ENCODE data around the gene KMT2E. TPM values are rescaled to one million over a fixed set of nuclear protein-coding genes. Genes with fewer than 3 reads are reported as not detected.
A peak's percentile ranks its signal among the peaks of the same experiment; 100 is the strongest.
"Not testable (repeated sequence)": the region's sequence is repeated elsewhere in the genome, so short reads cannot be mapped to it uniquely, and the experiment has no call there.

Gene KMT2E
- total and polyA plus RNA-seq, 4 donors = 20.3 to 277 (median 62.8) TPM

GRCh38 chr7:104986628-104987259 lies 27.3 kb upstream of the KMT2E start:
- H3K4me3 ChIP-seq = no peak overlapping the region
- H3K36me3 ChIP-seq (ENCODE audit: control insufficient read depth in 4 of 4, insufficient read depth in 4 of 4, low read length in 4 of 4) = peaks cover 0 to 5% (median 1%) of the 10 kb centered on the region in 4 donors
- H3K9ac ChIP-seq (ENCODE audit: insufficient read depth in 1 of 2, low read length in 2 of 2) = no peak overlapping the region
- no peaks in the 10 kb centered on the region for H3K27me3 ChIP-seq (ENCODE audit: control insufficient read depth in 3 of 3, insufficient read depth in 3 of 3, low read length in 2 of 3)
- H3K27ac ChIP-seq (ENCODE audit: low read depth in 1 of 2, low read length in 1 of 2) = peak overlapping the region in 1 of 2 donors; percentile 57
- DNase-seq = no peak
- WGBS, 2 donors = 69 to 76% methylated on average over 6 of the region's 6 CpGs
- H3K9me3 ChIP-seq (ENCODE audit: control insufficient read depth in 4 of 4, insufficient read depth in 3 of 4, low read length in 3 of 4) = no peaks in the 10 kb centered on the region
- TF ChIP-seq, protein P1, sequence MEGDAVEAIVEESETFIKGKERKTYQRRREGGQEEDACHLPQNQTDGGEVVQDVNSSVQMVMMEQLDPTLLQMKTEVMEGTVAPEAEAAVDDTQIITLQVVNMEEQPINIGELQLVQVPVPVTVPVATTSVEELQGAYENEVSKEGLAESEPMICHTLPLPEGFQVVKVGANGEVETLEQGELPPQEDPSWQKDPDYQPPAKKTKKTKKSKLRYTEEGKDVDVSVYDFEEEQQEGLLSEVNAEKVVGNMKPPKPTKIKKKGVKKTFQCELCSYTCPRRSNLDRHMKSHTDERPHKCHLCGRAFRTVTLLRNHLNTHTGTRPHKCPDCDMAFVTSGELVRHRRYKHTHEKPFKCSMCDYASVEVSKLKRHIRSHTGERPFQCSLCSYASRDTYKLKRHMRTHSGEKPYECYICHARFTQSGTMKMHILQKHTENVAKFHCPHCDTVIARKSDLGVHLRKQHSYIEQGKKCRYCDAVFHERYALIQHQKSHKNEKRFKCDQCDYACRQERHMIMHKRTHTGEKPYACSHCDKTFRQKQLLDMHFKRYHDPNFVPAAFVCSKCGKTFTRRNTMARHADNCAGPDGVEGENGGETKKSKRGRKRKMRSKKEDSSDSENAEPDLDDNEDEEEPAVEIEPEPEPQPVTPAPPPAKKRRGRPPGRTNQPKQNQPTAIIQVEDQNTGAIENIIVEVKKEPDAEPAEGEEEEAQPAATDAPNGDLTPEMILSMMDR (IDR thresholded peaks at IDR 0.05; ENCODE audit: control extremely low read depth, extremely low read depth) = no peak
- ATAC-seq (ENCODE audit: insufficient read depth, low FRiP score) = no peak
- peaks cover 6 to 27% (median 14%) of the 10 kb centered on the region in 5 donors for H3K4me1 ChIP-seq (ENCODE audit: control insufficient read depth in 5 of 5, insufficient read depth in 5 of 5, low read length in 5 of 5)

DNA sequence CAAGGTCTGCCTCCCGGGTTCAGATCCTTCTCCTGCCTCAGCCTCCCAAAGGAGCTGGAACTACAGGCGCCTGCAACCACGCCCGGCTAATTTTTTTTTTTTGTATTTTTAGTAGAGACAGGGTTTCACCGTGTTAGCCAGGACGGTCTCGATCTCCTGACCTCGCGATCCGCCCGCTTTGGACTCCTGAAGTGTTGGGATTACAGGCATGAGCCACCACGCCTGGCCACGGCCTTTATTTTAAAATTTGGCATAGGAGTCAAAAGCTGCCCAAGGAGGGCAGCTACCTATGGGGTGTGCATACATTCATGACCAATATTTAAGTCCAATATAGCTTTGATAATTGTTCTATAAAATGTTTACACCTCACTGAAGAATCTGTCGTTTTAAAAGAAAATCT lies 26.6 kb upstream of the KMT2E start:
- peak overlapping the region in 1 of 2 donors; percentile 45 for H3K27ac ChIP-seq (ENCODE audit: low read depth in 1 of 2, low read length in 1 of 2)
- H3K36me3 ChIP-seq (ENCODE audit: control insufficient read depth in 4 of 4, insufficient read depth in 4 of 4, low read length in 4 of 4); H3K9ac ChIP-seq (ENCODE audit: insufficient read depth in 1 of 2, low read length in 2 of 2); ATAC-seq (ENCODE audit: insufficient read depth, low FRiP score); H3K4me3 ChIP-seq; H3K27me3 ChIP-seq (ENCODE audit: control insufficient read depth in 3 of 3, insufficient read depth in 3 of 3, low read length in 2 of 3); DNase-seq; H3K9me3 ChIP-seq (ENCODE audit: control insufficient read depth in 4 of 4, insufficient read depth in 3 of 4, low read length in 3 of 4): not testable (repeated sequence)
- 89 to 91% methylated on average over 14 of the region's 14 CpGs for WGBS, 2 donors
- peaks cover 6 to 27% (median 14%) of the 10 kb centered on the region in 5 donors for H3K4me1 ChIP-seq (ENCODE audit: control insufficient read depth in 5 of 5, insufficient read depth in 5 of 5, low read length in 5 of 5)

- WGBS, 2 donors = 96% methylated on average over 7 of the region's 7 CpGs
- no peak overlapping the region for H3K27ac ChIP-seq (ENCODE audit: low read depth in 1 of 2, low read length in 1 of 2)
Measured at GRCh38 chr7:104990983-104991382, 23.0 kb upstream of the KMT2E start.

GRCh38 chr7:104992306-104992705 lies 21.7 kb upstream of the KMT2E start:
- H3K9ac ChIP-seq (ENCODE audit: insufficient read depth in 1 of 2, low read length in 2 of 2) = no peak overlapping the region
- no peak for ATAC-seq (ENCODE audit: insufficient read depth, low FRiP score)
- H3K36me3 ChIP-seq (ENCODE audit: control insufficient read depth in 4 of 4, insufficient read depth in 4 of 4, low read length in 4 of 4) = peaks cover 0 to 10% (median 1%) of the 10 kb centered on the region in 4 donors
- H3K4me1 ChIP-seq (ENCODE audit: control insufficient read depth in 5 of 5, insufficient read depth in 5 of 5, low read length in 5 of 5) = peaks cover 0 to 26% (median 4%) of the 10 kb centered on the region in 5 donors
- TF ChIP-seq, protein P1 (IDR thresholded peaks at IDR 0.05; ENCODE audit: control extremely low read depth, extremely low read depth) = no peak
- WGBS, 2 donors = 65 to 73% methylated on average over 2 of the region's 2 CpGs
- no peaks in the 10 kb centered on the region for H3K27me3 ChIP-seq (ENCODE audit: control insufficient read depth in 3 of 3, insufficient read depth in 3 of 3, low read length in 2 of 3)
- DNase-seq = no peak
- no peak overlapping the region for H3K4me3 ChIP-seq
- peak overlapping the region in 1 of 2 donors; percentile 9 for H3K27ac ChIP-seq (ENCODE audit: low read depth in 1 of 2, low read length in 1 of 2)
- H3K9me3 ChIP-seq (ENCODE audit: control insufficient read depth in 4 of 4, insufficient read depth in 3 of 4, low read length in 3 of 4) = no peaks in the 10 kb centered on the region

More at GRCh38 chr7:104990983-104991382, 23.0 kb upstream of the KMT2E start:
- Histone ChIP-seq H3K9ac (ENCODE audit: insufficient read depth in 1 of 2, low read length in 2 of 2) (no peak overlapping the region), H3K27me3 (ENCODE audit: control insufficient read depth in 3 of 3, insufficient read depth in 3 of 3, low read length in 2 of 3) (no peaks in the 10 kb centered on the region), H3K36me3 (ENCODE audit: control insufficient read depth in 4 of 4, insufficient read depth in 4 of 4, low read length in 4 of 4) (peaks cover 0 to 10% (median 1%) of the 10 kb centered on the region in 4 donors), H3K4me3 (no peak overlapping the region), H3K4me1 (ENCODE audit: control insufficient read depth in 5 of 5, insufficient read depth in 5 of 5, low read length in 5 of 5) (peaks cover 0 to 23% (median 4%) of the 10 kb centered on the region in 5 donors), H3K9me3 (ENCODE audit: control insufficient read depth in 4 of 4, insufficient read depth in 3 of 4, low read length in 3 of 4) (no peaks in the 10 kb centered on the region)
- TF ChIP-seq, protein P1 (IDR thresholded peaks at IDR 0.05; ENCODE audit: control extremely low read depth, extremely low read depth) = no peak
- DNase-seq (no peak), ATAC-seq (ENCODE audit: insufficient read depth, low FRiP score) (no peak)

Data from lung (tissue), 12 donors.